Measurements from ENCODE around the gene LGALSL.

DNA sequence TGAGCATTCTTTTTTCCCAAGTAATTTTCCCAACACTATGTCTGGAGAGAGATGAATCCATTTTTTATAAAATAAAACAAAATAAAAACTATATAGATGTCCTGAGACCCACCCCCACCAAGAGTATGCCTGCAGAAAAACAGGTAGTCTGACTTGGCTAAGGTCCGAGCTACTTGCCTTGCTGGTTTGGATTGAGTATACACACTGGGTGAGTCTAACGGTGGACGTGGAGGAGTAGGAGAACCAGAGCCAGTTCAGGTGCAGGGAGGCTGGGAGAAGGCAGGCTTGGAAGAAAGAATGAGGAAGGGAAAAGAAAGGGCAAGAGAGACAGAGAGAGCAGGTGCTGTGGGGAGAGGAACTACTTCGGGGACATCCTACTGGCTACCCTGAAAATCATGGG is 48.9 kb downstream of the LGALSL start:
- TF ChIP-seq, protein P1, sequence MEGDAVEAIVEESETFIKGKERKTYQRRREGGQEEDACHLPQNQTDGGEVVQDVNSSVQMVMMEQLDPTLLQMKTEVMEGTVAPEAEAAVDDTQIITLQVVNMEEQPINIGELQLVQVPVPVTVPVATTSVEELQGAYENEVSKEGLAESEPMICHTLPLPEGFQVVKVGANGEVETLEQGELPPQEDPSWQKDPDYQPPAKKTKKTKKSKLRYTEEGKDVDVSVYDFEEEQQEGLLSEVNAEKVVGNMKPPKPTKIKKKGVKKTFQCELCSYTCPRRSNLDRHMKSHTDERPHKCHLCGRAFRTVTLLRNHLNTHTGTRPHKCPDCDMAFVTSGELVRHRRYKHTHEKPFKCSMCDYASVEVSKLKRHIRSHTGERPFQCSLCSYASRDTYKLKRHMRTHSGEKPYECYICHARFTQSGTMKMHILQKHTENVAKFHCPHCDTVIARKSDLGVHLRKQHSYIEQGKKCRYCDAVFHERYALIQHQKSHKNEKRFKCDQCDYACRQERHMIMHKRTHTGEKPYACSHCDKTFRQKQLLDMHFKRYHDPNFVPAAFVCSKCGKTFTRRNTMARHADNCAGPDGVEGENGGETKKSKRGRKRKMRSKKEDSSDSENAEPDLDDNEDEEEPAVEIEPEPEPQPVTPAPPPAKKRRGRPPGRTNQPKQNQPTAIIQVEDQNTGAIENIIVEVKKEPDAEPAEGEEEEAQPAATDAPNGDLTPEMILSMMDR (IDR thresholded peaks at IDR 0.05), result no peak
- no peak for TF ChIP-seq POLR2A (IDR thresholded peaks at IDR 0.05)
